GM15510 (cell line): ENCODE results near the gene TCTN2.

Experiments used
- POLR2A ChIP-seq: IDR thresholded peaks from 3 replicates; pipeline ENCODE4 v1.6.1; 2011; ENCODE audit warnings: borderline replicate concordance; ENCODE audit not compliant: insufficient read length; ENCODE audit errors: extremely low read depth

Gene TCTN2

GRCh38 chr12:123667771-123668170 is 3.1 kb upstream of the TCTN2 start:
- no peak for TF ChIP-seq POLR2A

- no peak for TF ChIP-seq POLR2A
Observed at GRCh38 chr12:123671876-123672275, 963 bp downstream of the TCTN2 start.

- no peak for TF ChIP-seq POLR2A
Observed at GRCh38 chr12:123675436-123675835, 4.5 kb downstream of the TCTN2 start.

GRCh38 chr12:123676616-123677320 is 5.9 kb downstream of the TCTN2 start:
- TF ChIP-seq POLR2A: no peak

- TF ChIP-seq POLR2A: no peak
Observed at GRCh38 chr12:123678981-123679380, 8.1 kb downstream of the TCTN2 start.

GRCh38 chr12:123681605-123682004 is 10.7 kb downstream of the TCTN2 start:
- no peak for TF ChIP-seq POLR2A

GRCh38 chr12:123683964-123684363 is 13.1 kb downstream of the TCTN2 start:
- no peak for TF ChIP-seq POLR2A

- no peak for TF ChIP-seq POLR2A
Observed at GRCh38 chr12:123686636-123687190, 15.8 kb downstream of the TCTN2 start.

- no peak for TF ChIP-seq POLR2A
Observed at GRCh38 chr12:123690191-123690840, 19.4 kb downstream of the TCTN2 start.

- TF ChIP-seq POLR2A: no peak
Observed at GRCh38 chr12:123696207-123696606, 25.3 kb downstream of the TCTN2 start.

GRCh38 chr12:123696646-123697045 is 25.7 kb downstream of the TCTN2 start:
- no peak for TF ChIP-seq POLR2A

GRCh38 chr12:123705935-123706334 is 35.0 kb downstream of the TCTN2 start:
- no peak for TF ChIP-seq POLR2A

- TF ChIP-seq POLR2A: no peak
Observed at GRCh38 chr12:123707466-123707865, 36.6 kb downstream of the TCTN2 start.

GRCh38 chr12:123712780-123713319 is 41.9 kb downstream of the TCTN2 start:
- no peak for TF ChIP-seq POLR2A

- no peak for TF ChIP-seq POLR2A
Observed at GRCh38 chr12:123713398-123713797, 42.5 kb downstream of the TCTN2 start.
